Measurements from ENCODE around the gene RTEL1. TPM values are rescaled to one million over a fixed set of nuclear protein-coding genes. Genes with fewer than 3 reads are reported as not detected.

RTEL1 gene
- total RNA-seq, 1 experiment from 2014 or later: 33.4 TPM

DNA sequence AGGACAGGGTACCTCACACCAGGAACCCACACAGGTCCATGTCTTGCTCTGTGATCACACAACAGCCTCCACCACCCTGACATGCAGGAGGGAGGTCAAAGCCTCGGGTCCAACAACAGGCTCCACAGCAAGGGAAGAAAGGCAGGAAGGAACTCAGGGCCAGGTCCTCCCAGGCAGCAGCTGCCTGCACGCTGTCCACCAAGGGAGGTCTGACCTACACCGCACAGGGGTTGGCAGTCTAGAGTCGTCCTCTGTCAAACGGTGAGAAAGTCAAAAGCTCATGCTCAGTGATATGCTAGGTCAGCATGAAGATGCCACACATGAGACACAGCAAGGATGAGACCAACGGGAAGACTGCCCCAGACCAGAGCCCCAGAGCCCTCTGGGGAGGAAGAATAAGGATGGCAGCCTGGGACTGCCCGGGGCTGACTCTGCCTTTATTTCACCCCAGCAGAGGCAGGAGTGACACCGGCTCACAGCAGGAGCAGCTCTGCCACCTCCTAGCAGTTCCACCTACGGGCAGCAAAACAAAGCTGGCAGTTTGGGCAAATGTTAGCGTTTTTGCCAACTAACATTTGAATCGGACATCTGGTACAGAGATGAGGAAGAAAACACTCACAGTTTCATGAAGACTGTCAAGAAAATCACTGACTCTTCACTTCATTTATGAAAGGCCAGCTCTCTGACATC, 39.7 kb upstream of the RTEL1 start:
- no peak overlapping the region for H3K18ac ChIP-seq (ENCODE audit: insufficient read length, low read depth, low read length)
- no peak overlapping the region for H3K4me2 ChIP-seq (ENCODE audit: insufficient read depth, insufficient read length, low read length)
- H2BK20ac ChIP-seq (ENCODE audit: low read depth, low read length, poor library complexity, severe bottlenecking): no peak overlapping the region
- no peak overlapping the region for H2BK5ac ChIP-seq (ENCODE audit: insufficient read length, low read length)
- H4K5ac ChIP-seq (ENCODE audit: insufficient read length, low read depth, low read length): no peak overlapping the region
- no peak overlapping the region for H4K8ac ChIP-seq (replicated peaks; ENCODE audit: insufficient read length, low read depth, low read length)
- H3K79me2 ChIP-seq (ENCODE audit: insufficient read depth, low read length): peaks cover 3% of the 10 kb centered on the region; the same call in 1 of the 2 replicates
- H2BK15ac ChIP-seq (ENCODE audit: low read depth, low read length): no peak overlapping the region
- no CpG with 5 or more reads among the region's 11 CpGs for WGBS (ENCODE audit: extremely low coverage, insufficient read length, low lambda C conversion rate)
- H2BK12ac ChIP-seq (ENCODE audit: insufficient read length, low read depth, low read length): no peak overlapping the region
- H3K27me3 ChIP-seq (ENCODE audit: insufficient read depth, low read length): no peaks in the 10 kb centered on the region
- Mint-ChIP-seq H3K9me3 (peaks cover 17 to 19% of the 10 kb centered on the region in 2 experiments), H3K4me1 (peaks cover 12 to 14% of the 10 kb centered on the region in 2 experiments), H3K4me3 (no peak overlapping the region), H3K27me3 (ENCODE audit: low read depth) (no peaks in the 10 kb centered on the region; the same call in 1 of the 2 replicates), H3K36me3 (ENCODE audit: insufficient read depth in 1 of 3, low read depth in 3 of 3) (peaks cover 48 to 59% (median 59%) of the 10 kb centered on the region in 3 experiments), H3K27ac (no peak overlapping the region)
- no peak overlapping the region for H2AK5ac ChIP-seq (ENCODE audit: insufficient read length, low read length)
- H4K91ac ChIP-seq (ENCODE audit: insufficient read length, low read depth, low read length): no peak overlapping the region
- H3K4me1 ChIP-seq (ENCODE audit: insufficient read depth, low read length): no peaks in the 10 kb centered on the region
- no peak overlapping the region for H2BK120ac ChIP-seq (ENCODE audit: low read depth, low read length, poor library complexity, severe bottlenecking)
- no peak overlapping the region for H3K56ac ChIP-seq (ENCODE audit: insufficient read length, low read depth, low read length)
- H3K23ac ChIP-seq (ENCODE audit: insufficient read length, low read depth, low read length): no peak overlapping the region
- no peak overlapping the region for H3K27ac ChIP-seq (ENCODE audit: insufficient read length, low read depth, low read length)
- H4K20me1 ChIP-seq (ENCODE audit: control insufficient read depth, insufficient read depth, insufficient read length): no peaks in the 10 kb centered on the region
- peaks cover 13% of the 10 kb centered on the region for H3K9me3 ChIP-seq (ENCODE audit: control insufficient read depth, low read depth, low read length)
- no peak overlapping the region for H3K4ac ChIP-seq (ENCODE audit: low read depth, low read length)
- H3K79me1 ChIP-seq (ENCODE audit: insufficient read depth, low read depth, low read length, poor library complexity, severe bottlenecking): peaks cover 4% of the 10 kb centered on the region
- H3K14ac ChIP-seq (ENCODE audit: insufficient read depth, low read length): no peak overlapping the region
- H3T11ph ChIP-seq (ENCODE audit: low read length): no peak overlapping the region
- H2AFZ ChIP-seq (ENCODE audit: low read length): no peak overlapping the region
- no peak for DNase-seq
- TF ChIP-seq, protein P1, sequence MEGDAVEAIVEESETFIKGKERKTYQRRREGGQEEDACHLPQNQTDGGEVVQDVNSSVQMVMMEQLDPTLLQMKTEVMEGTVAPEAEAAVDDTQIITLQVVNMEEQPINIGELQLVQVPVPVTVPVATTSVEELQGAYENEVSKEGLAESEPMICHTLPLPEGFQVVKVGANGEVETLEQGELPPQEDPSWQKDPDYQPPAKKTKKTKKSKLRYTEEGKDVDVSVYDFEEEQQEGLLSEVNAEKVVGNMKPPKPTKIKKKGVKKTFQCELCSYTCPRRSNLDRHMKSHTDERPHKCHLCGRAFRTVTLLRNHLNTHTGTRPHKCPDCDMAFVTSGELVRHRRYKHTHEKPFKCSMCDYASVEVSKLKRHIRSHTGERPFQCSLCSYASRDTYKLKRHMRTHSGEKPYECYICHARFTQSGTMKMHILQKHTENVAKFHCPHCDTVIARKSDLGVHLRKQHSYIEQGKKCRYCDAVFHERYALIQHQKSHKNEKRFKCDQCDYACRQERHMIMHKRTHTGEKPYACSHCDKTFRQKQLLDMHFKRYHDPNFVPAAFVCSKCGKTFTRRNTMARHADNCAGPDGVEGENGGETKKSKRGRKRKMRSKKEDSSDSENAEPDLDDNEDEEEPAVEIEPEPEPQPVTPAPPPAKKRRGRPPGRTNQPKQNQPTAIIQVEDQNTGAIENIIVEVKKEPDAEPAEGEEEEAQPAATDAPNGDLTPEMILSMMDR (conservative IDR thresholded peaks at IDR 0.05): no peak
- H3K23me2 ChIP-seq (ENCODE audit: insufficient read length, low read depth, low read length, poor library complexity, severe bottlenecking): no peaks in the 10 kb centered on the region
- no peak overlapping the region for H3K9ac ChIP-seq (ENCODE audit: extremely low read depth, insufficient read length, low read length)
